ENCODE results near the gene TMEM242. TPM values are rescaled to one million over a fixed set of nuclear protein-coding genes. Genes with fewer than 3 reads are reported as not detected.
"Not testable (repeated sequence)": the region's sequence is repeated elsewhere in the genome, so short reads cannot be mapped to it uniquely, and the experiment has no call there.

TMEM242 gene
- 10.5 and 15.8 TPM in 2 replicates for total RNA-seq (2014; rRNA removed; shearing (Covaris generic))

DNA sequence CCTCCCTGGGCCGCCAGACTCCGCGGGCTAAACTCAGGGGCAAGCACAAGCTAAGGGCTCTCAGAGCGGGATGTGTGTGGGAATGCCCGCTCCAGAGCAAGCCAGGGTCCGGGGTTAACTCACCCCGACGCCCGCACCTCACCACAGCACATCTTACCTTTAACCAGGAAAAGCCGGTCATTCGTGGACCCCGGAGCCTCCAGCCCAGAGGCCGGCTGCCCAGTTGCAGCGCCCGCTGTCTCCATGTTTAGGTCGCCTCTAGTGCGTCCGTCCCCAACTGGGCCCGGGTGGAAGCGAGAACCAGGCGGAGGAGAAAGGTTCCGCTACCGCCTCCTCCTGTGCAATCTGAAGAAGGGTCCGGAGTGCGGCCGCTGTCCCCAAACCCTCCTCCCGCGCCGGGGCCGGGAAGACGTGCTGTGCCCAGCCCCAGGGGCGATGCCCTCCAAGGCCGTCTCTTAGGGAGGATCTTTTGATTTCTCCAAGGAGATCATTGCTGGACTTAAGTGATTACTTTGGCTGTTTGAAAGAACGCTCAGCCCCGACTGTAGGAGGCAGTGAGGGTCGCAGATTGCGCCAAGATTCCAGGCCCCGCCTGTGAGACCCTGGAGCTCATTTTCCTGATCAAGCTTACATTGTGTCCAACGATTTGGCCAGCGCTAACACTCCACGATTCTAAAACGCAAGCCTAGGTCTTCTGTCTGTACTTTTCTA, at the start of gene TMEM242:
Gene TMEM242 (minus strand): TSS at position 265 of the 711 bp plus-strand sequence. CDS start 20 bp downstream, at position 245.
- peak; percentile 97 for DNase-seq (ENCODE audit: low read depth)

GRCh38 chr6:157372501-157373280, 49.4 kb upstream of the TMEM242 start:
- no peak for DNase-seq (ENCODE audit: low read depth)

DNA sequence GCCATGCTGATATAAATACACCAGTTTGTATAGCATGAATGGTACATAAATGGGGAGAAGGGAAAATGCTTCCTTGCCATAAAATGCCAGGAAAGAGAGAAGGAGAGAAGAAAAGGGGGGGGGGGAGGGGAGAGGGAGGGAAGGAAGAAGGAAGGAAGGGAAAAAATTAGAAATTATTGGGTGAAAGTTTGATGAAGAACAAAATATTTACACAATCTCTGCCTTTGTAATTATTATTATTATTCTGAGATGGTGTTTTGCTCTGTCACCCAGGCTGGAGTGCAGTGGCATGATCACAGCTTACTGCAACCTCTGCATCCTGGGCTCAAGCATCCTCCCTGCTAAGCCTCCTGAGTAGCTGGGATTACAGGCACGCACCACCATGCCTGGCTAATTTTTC, 47.4 kb upstream of the TMEM242 start:
- no peak for DNase-seq (ENCODE audit: low read depth)

DNA sequence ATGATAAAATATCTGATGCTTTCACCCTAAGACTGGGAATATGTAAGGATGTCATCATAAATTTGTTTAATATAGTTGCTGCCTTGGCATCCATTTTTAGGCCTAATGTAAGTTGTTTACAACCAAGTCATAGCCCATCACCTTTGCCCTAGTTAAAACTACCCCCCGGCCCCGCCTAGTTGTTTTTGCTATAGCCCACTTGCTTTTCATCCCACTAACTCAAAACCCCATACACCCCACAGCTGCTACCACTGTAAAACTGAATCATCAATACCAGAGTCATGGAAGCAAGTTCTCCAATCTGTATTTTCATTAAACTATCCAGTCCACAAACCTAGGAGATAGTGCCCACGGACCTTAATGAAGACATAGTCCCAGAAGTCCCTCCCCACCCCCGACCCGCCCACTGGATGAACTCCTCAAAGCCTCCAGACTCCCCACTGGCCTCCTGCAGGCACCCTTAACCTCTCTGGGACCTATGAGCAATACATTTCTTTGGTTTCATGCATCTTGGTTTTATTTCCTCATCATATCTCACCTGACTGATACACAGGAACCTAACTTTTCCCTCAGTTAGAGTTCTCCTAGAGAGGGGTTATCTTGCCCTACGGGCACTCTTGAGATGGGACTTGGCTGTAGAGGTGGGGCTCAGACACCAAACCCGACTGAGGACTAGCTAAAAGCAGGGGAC, 45.2 kb upstream of the TMEM242 start:
- DNase-seq (ENCODE audit: low read depth): no peak

GRCh38 chr6:157366648-157367047, 43.3 kb upstream of the TMEM242 start:
- no peak for DNase-seq (ENCODE audit: low read depth)

GRCh38 chr6:157364705-157365104, 41.4 kb upstream of the TMEM242 start:
- DNase-seq (ENCODE audit: low read depth): no peak

GRCh38 chr6:157361886-157362285, 38.6 kb upstream of the TMEM242 start:
- DNase-seq (ENCODE audit: low read depth): no peak

DNA sequence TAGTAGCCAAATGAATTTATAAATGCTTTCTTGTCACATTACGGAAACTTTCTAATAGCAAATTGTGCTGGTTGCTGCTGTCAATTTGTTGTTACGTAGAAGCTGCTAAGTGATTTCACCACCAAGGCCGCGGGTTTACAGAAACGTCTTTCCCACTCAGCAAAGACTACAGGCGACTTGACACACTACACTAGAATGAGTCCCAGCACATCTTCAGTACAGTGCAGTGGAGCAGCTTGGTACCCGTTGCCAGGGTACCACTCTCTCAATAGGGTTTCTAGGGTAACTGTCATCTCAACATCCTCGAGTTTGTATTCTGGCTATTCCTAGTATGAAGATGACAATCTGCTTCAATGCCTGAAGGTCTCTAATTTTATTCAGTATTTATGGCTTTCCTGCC, 35.0 kb upstream of the TMEM242 start:
- DNase-seq (ENCODE audit: low read depth): no peak

DNA sequence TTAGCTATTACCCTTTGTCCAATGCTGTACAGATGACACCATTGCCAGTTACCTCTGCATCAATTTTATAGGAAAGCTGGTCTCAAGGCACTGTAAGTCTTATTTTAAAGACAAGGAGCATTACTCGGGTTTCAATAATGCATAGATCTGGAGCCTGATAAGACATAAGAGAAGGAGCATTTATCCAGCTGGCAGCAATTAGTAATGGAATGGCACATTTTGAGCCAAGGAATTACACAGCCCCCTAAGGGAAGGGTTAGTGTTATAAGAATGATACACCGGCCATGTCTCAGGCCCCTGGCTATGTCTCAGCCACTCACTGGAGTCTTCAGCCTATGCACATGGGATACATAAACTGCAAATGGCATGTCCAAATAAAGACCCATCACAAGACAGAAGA, 23.1 kb upstream of the TMEM242 start:
- no peak for DNase-seq (ENCODE audit: low read depth)

GRCh38 chr6:157343732-157344131, 20.4 kb upstream of the TMEM242 start:
- DNase-seq (ENCODE audit: low read depth): no peak

DNA sequence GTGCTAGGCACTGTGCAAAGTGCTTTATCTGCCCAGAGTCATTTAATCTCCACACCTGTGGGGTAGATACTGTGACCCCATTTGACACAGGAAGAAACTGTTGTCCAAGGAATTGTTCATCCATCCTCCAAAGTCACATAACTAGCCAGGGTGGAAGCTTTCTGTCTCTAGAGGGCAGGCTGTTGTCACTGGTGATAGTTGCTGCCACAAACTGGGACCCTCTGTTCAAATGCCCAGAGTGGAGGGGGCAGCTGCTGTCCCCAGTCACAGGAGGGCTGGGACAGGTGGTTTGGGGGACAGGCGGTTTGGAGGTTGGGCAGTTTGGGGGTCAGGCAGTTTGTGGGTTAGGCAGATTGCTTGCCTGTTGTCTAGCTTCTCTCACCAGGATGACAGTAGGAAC, 16.1 kb upstream of the TMEM242 start:
- no peak for DNase-seq (ENCODE audit: low read depth)

DNA sequence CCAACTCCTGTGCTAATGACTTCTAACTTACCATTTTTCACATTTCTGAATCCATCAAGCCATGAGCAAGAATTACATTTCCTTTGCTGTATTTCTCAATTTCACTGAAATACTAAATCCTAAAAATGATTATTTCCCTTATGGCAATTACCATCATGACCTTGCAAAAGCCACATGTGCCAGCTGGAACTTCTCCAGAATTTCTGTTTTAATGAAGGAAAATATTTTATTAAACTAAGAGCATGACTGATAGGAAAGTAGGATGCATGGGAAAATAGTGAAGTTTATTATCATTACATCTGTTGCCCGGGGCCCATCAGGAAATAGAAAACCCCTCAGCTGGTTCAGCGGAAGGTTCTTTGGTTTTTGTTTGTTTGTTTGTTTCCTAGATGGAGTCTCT, 14.4 kb upstream of the TMEM242 start:
- DNase-seq (ENCODE audit: low read depth): no peak

- not testable (repeated sequence) for DNase-seq (ENCODE audit: low read depth)
These were observed 14.0 kb upstream of the TMEM242 start for GRCh38 chr6:157337276-157337675.

DNA sequence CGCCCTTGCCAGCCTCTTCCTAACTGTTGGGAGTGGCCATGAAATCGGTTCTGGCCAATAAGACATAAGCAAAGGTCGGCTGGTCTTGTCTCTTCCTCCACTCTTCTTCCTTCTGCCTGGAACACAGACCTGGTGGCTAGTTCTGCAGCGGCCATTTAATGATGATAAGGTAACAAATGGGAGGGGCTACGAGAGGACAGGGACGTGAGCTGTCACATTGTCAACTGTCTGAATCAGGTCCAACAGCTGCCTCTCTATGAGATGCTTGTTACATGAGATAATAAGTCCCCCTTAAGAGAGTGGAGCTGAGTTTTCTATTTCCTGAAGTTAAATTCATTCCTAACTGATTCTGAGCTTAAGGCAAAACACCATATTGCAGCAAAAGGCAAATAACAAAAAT, 12.5 kb upstream of the TMEM242 start:
- no peak for DNase-seq (ENCODE audit: low read depth)

- no peak for DNase-seq (ENCODE audit: low read depth)
These were observed 10.6 kb upstream of the TMEM242 start for GRCh38 chr6:157333956-157334355.

DNA sequence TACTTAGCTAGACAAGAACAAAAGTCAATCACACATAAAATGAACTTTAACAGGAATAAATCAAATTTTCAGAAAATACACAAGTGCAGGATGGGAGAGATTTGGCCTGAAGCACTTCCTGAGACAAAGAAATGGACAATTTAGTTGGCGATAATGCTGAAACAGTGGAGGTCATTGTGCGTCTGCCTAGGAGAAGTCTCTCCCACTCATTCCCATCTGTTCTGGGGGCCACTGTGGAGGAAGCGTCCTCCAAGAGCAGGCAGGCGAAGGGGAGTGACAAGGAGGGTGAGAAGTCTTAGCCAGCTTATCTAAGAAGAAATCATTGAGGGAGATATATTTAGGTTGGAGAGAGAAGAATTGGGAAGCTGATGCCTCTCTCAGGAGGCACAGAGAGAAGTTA, 10.2 kb upstream of the TMEM242 start:
- DNase-seq (ENCODE audit: low read depth): no peak

DNA sequence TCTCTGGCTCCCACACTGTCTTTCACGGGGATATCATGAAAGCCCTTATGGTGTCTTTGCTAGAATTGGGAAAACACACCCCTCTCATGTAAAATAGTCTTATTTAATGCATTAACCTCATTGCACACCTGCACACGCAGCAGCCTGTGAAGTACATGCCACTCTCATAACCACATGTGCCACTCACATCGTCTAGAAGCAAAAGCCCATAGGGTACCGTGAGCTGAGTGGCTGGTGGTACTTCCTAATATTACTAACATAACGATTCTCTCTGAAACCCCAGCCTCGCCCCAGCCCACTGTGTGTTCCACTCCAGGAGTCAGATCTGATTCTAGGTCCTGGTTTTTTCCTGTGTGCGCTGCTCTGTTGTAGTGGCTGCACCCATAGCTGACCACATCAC, 9.5 kb upstream of the TMEM242 start:
- no peak for DNase-seq (ENCODE audit: low read depth)

- DNase-seq (ENCODE audit: low read depth): no peak
These were observed 7.5 kb upstream of the TMEM242 start for GRCh38 chr6:157330831-157331230.

GRCh38 chr6:157329829-157330228, 6.5 kb upstream of the TMEM242 start:
- peak; percentile 64 for DNase-seq (ENCODE audit: low read depth)

GRCh38 chr6:157328108-157328692, 4.9 kb upstream of the TMEM242 start:
- peak; percentile 52 for DNase-seq (ENCODE audit: low read depth)

- DNase-seq (ENCODE audit: low read depth): no peak
These were observed 3.7 kb upstream of the TMEM242 start for GRCh38 chr6:157326979-157327378.

All from Daoy (cell line).